ENCODE measurements around the gene CPNE2.

DNA sequence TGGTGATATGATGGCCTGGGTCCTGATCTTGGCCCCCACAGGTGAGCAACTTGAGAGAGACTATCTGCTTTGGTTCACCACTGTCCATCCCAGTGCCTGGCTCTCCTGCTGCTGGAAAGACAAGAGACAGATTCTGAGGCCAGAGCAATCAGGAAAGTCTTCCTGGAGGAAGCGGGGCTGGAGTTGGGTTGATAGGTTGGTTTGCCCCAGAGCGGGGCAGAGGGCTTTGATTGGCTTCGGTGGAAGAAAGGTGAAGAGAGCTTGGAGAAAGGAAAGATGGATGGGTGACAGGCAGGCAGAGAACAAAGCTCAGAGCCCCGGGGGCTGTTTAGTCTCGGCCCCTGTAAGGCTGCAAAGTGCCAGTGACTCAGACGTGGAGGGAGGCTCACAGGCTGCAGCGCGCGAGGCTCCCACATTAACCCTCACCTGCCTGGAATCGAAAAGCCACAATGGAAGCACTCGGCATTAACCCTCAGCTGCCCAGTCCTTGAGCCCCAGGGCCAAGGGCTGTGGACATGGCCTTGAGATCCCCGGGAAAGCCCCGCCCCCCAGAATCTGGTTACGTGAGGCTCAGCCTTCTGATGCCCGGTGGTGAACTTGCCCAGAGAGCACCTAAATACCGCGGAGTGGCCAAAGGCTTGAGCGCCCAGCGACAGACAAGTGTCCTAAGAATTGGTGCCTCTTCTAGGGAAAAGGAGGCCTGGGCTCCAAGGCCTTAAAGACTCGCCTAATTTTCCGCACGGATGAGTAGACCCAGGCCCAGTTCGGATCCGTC is 996 bp upstream of the CPNE2 start:
- TF ChIP-seq CTCF (IDR thresholded peaks at IDR 0.05) (no peak), POLR2A (IDR thresholded peaks at IDR 0.05) (no peak)

Data from uterus (tissue), 2 donors.